22Rv1 (cell line): ENCODE measurements around the gene CLGN.

ENCODE experiments used
- CTCF ChIP-seq: fragments of 450-650 bp; IDR thresholded peaks from 2 replicates; pipeline ENCODE4 v1.5.1; 2017; ENCODE audit warnings: mild to moderate bottlenecking
- ZFX ChIP-seq: fragments of 450-650 bp; IDR thresholded peaks from 2 replicates; pipeline ENCODE4 v1.6.1; 2017; ENCODE audit warnings: antibody characterized with exemption, borderline replicate concordance

GRCh38 chr4:140406292-140406691 is 21.2 kb downstream of the CLGN start:
- TF ChIP-seq CTCF, result no peak
- no peak for TF ChIP-seq ZFX
